HEK293 (cell line): Measurements from ENCODE around the gene CD151.

ENCODE experiments used
- BCL11A ChIP-seq: fragments of 450-650 bp; formaldehyde crosslinking; IDR thresholded peaks from 2 replicates; pipeline ENCODE4 v1.5.1; 2016; ENCODE audit warnings: low read depth, missing biosample characterization, missing genetic modification characterization
- KLF1 ChIP-seq: fragments of 450-650 bp; formaldehyde crosslinking; IDR thresholded peaks from 2 replicates; pipeline ENCODE4 v1.5.1; 2016; ENCODE audit warnings: missing biosample characterization, missing genetic modification characterization
- KLF8 ChIP-seq: fragments of 450-650 bp; formaldehyde crosslinking; IDR thresholded peaks from 2 replicates; pipeline ENCODE4 v1.5.1; 2016; ENCODE audit warnings: missing biosample characterization, missing genetic modification characterization
- MEIS1 ChIP-seq: sonication (generic); formaldehyde crosslinking; IDR thresholded peaks from 2 replicates; pipeline ENCODE4 v1.8.1; 2022; ENCODE audit warnings: missing genetic modification reagents, mild to moderate bottlenecking, borderline replicate concordance
- OSR2 ChIP-seq: fragments of 450-650 bp; formaldehyde crosslinking; IDR thresholded peaks from 2 replicates; pipeline ENCODE4 v1.5.1; 2016; ENCODE audit warnings: missing biosample characterization, missing genetic modification characterization
- SCRT1 ChIP-seq: fragments of 450-650 bp; formaldehyde crosslinking; IDR thresholded peaks from 2 replicates; pipeline ENCODE4 v1.5.1; 2016; ENCODE audit warnings: missing biosample characterization, missing genetic modification characterization, borderline replicate concordance
- SP3 ChIP-seq: fragments of 450-650 bp; formaldehyde crosslinking; IDR thresholded peaks from 2 replicates; pipeline ENCODE4 v1.5.1; 2016; ENCODE audit warnings: missing biosample characterization, missing genetic modification characterization
- SP7 ChIP-seq: fragments of 450-650 bp; formaldehyde crosslinking; IDR thresholded peaks from 2 replicates; pipeline ENCODE4 v1.5.1; 2016; ENCODE audit warnings: missing biosample characterization, missing genetic modification characterization
- YY2 ChIP-seq: fragments of 450-650 bp; formaldehyde crosslinking; IDR thresholded peaks from 2 replicates; pipeline ENCODE4 v1.5.1; 2016; ENCODE audit warnings: missing biosample characterization, missing genetic modification characterization
- ZBTB48 ChIP-seq: fragments of 450-650 bp; formaldehyde crosslinking; IDR thresholded peaks from 2 replicates; pipeline ENCODE4 v1.5.1; 2016; ENCODE audit warnings: missing biosample characterization, missing genetic modification characterization
- ZFHX2 ChIP-seq: fragments of 450-650 bp; formaldehyde crosslinking; conservative IDR thresholded peaks from 2 replicates; pipeline ENCODE4 v1.5.1; 2016; ENCODE audit warnings: missing biosample characterization, missing genetic modification characterization
- ZNF184 ChIP-seq: fragments of 450-650 bp; IDR thresholded peaks from 2 replicates; pipeline ENCODE4 v1.5.1; 2018; ENCODE audit warnings: missing biosample characterization, mild to moderate bottlenecking, missing genetic modification characterization
- ZNF221 ChIP-seq: fragments of 450-650 bp; formaldehyde crosslinking; IDR thresholded peaks from 2 replicates; pipeline ENCODE4 v1.5.1; 2017; ENCODE audit warnings: missing biosample characterization, missing genetic modification characterization, borderline replicate concordance
- ZNF311 ChIP-seq: fragments of 450-650 bp; formaldehyde crosslinking; IDR thresholded peaks from 2 replicates; pipeline ENCODE4 v1.5.1; 2017; ENCODE audit warnings: missing biosample characterization, missing genetic modification characterization, borderline replicate concordance
- ZNF391 ChIP-seq: fragments of 450-650 bp; formaldehyde crosslinking; IDR thresholded peaks from 2 replicates; pipeline ENCODE4 v1.5.1; 2016; ENCODE audit warnings: low read depth, missing biosample characterization, missing genetic modification characterization, borderline replicate concordance
- ZNF394 ChIP-seq: fragments of 450-650 bp; formaldehyde crosslinking; IDR thresholded peaks from 2 replicates; pipeline ENCODE4 v1.5.1; 2016; ENCODE audit warnings: missing biosample characterization, missing genetic modification characterization, mild to moderate bottlenecking, moderate library complexity, borderline replicate concordance
- ZNF423 ChIP-seq: fragments of 450-650 bp; formaldehyde crosslinking; IDR thresholded peaks from 2 replicates; pipeline ENCODE4 v1.5.1; 2016; ENCODE audit warnings: missing biosample characterization, missing genetic modification characterization
- ZNF433 ChIP-seq: fragments of 450-650 bp; formaldehyde crosslinking; IDR thresholded peaks from 2 replicates; pipeline ENCODE4 v1.5.1; 2016; ENCODE audit warnings: missing biosample characterization, missing genetic modification characterization, low read depth
- ZNF473 ChIP-seq: fragments of 450-650 bp; formaldehyde crosslinking; IDR thresholded peaks from 2 replicates; pipeline ENCODE4 v1.5.1; 2017; ENCODE audit warnings: missing biosample characterization, missing genetic modification characterization
- ZNF585B ChIP-seq: fragments of 450-650 bp; formaldehyde crosslinking; IDR thresholded peaks from 2 replicates; pipeline ENCODE4 v1.5.1; 2016; ENCODE audit warnings: missing biosample characterization, missing genetic modification characterization
- ZNF623 ChIP-seq: fragments of 450-650 bp; formaldehyde crosslinking; IDR thresholded peaks from 2 replicates; pipeline ENCODE4 v1.5.1; 2016; ENCODE audit warnings: missing biosample characterization, missing genetic modification characterization
- ZNF629 ChIP-seq: fragments of 450-650 bp; formaldehyde crosslinking; IDR thresholded peaks from 2 replicates; pipeline ENCODE4 v1.5.1; 2017; ENCODE audit warnings: missing biosample characterization, missing genetic modification characterization
- ZNF76 ChIP-seq: fragments of 450-650 bp; formaldehyde crosslinking; IDR thresholded peaks from 2 replicates; pipeline ENCODE4; 2016; ENCODE audit warnings: low read depth, missing biosample characterization, missing genetic modification characterization, borderline replicate concordance
- ZNF792 ChIP-seq: fragments of 450-650 bp; formaldehyde crosslinking; IDR thresholded peaks from 2 replicates; pipeline ENCODE4 v1.5.1; 2016; ENCODE audit warnings: missing biosample characterization, missing genetic modification characterization
- TF ChIP-seq, protein P1 (sequence below): fragments of 450-650 bp; formaldehyde crosslinking; IDR thresholded peaks from 2 replicates; pipeline ENCODE4; 2016; ENCODE audit warnings: missing biosample characterization, missing genetic modification characterization
- TF ChIP-seq, protein P2 (sequence below): fragments of 450-650 bp; formaldehyde crosslinking; IDR thresholded peaks from 2 replicates; pipeline ENCODE4 v1.5.1; 2016; ENCODE audit warnings: missing biosample characterization, missing genetic modification characterization
- TF ChIP-seq, protein P3 (sequence below): fragments of 450-650 bp; formaldehyde crosslinking; IDR thresholded peaks from 2 replicates; pipeline ENCODE4 v1.5.1; 2016; ENCODE audit warnings: missing biosample characterization, missing genetic modification characterization
- TF ChIP-seq, protein P4 (sequence below): fragments of 450-650 bp; formaldehyde crosslinking; IDR thresholded peaks from 2 replicates; pipeline ENCODE4 v1.5.1; 2017; ENCODE audit warnings: missing biosample characterization, missing genetic modification characterization
- TF ChIP-seq, protein P5 (sequence below): fragments of 450-650 bp; formaldehyde crosslinking; IDR thresholded peaks from 2 replicates; pipeline ENCODE4 v1.5.1; 2016; ENCODE audit warnings: missing biosample characterization, missing genetic modification characterization, low read depth
- TF ChIP-seq, protein P6 (sequence below): fragments of 450-650 bp; formaldehyde crosslinking; IDR thresholded peaks from 2 replicates; pipeline ENCODE4 v1.5.1; 2017; ENCODE audit warnings: missing biosample characterization, missing genetic modification characterization

CD151 gene

DNA sequence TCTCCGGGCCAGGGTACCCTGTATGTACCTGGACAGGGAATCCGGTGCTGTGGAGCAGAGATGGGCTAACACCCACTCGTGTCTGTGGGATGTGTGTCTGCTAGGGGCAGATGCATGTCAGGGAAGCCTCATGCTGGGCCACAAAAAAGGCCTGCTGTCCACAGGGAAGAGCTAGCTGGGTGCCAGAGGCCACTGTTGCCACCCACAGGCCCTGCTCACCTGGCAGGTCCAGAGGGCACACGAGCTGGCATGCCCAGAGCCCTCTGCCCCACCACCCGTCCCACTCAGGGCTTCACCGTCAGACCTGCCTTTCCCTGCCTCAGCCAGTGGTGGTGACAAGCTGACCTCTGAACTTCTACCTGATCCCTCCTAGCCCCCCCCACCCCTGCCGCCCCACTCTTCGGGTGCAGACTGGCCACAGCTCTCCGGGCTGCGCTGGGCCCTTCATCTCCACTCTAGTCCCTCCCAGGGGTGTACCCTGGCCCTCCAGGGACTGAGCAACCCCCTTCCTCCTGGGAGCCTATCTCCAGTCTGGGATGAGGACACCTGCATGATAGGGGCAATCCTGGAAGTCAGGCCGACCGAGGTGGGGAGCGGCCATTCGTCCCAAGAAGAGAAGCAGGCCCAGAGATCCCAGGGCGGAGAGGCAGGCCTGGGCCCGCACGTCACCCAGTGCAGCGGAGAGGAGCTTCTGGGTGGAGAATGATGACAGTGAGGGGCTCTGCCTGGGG is 36.0 kb upstream of the CD151 start (continued):
- TF ChIP-seq OSR2 (tag by site-specific recombination) (no peak), ZNF394 (tag by site-specific recombination) (peak; percentile 10; the same call in 1 of the 2 replicates), ZNF623 (tag by site-specific recombination) (no peak), SP3 (tag by site-specific recombination) (no peak), YY2 (tag by site-specific recombination) (no peak), BCL11A (tag by site-specific recombination) (no peak), ZNF76 (tag by site-specific recombination) (peak; percentile 32; the same call in 1 of the 2 replicates), ZNF423 (tag by site-specific recombination) (peak; percentile 72; the same call in 1 of the 2 replicates), KLF1 (tag by site-specific recombination) (no peak), ZNF585B (tag by site-specific recombination) (no peak), ZNF792 (tag by site-specific recombination) (no peak), ZBTB48 (tag by site-specific recombination) (peak; percentile 17; the same call in 1 of the 2 replicates), KLF8 (tag by site-specific recombination) (no peak), ZNF433 (tag by site-specific recombination) (no peak), ZNF391 (tag by site-specific recombination) (no peak), SCRT1 (no peak), MEIS1 (CRISPR knock-in tag) (no peak), SP7 (peak; percentile 12; the same call in 1 of the 2 replicates), ZNF311 (no peak), ZFHX2 (tag by site-specific recombination) (no peak), ZNF221 (tag by site-specific recombination) (no peak), ZNF629 (tag by site-specific recombination) (0 out of 2 replicates have a peak, but pooled peaks have one; percentile 48), ZNF184 (no peak), ZNF473 (tag by site-specific recombination) (no peak)
- TF ChIP-seq, protein P1, sequence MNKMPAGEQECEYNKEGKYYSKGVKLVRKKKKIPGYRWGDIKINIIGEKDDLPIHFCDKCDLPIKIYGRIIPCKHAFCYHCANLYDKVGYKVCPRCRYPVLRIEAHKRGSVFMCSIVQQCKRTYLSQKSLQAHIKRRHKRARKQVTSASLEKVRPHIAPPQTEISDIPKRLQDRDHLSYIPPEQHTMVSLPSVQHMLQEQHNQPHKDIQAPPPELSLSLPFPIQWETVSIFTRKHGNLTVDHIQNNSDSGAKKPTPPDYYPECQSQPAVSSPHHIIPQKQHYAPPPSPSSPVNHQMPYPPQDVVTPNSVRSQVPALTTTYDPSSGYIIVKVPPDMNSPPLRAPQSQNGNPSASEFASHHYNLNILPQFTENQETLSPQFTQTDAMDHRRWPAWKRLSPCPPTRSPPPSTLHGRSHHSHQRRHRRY (tag by site-specific recombination), result no peak
- TF ChIP-seq, protein P2, sequence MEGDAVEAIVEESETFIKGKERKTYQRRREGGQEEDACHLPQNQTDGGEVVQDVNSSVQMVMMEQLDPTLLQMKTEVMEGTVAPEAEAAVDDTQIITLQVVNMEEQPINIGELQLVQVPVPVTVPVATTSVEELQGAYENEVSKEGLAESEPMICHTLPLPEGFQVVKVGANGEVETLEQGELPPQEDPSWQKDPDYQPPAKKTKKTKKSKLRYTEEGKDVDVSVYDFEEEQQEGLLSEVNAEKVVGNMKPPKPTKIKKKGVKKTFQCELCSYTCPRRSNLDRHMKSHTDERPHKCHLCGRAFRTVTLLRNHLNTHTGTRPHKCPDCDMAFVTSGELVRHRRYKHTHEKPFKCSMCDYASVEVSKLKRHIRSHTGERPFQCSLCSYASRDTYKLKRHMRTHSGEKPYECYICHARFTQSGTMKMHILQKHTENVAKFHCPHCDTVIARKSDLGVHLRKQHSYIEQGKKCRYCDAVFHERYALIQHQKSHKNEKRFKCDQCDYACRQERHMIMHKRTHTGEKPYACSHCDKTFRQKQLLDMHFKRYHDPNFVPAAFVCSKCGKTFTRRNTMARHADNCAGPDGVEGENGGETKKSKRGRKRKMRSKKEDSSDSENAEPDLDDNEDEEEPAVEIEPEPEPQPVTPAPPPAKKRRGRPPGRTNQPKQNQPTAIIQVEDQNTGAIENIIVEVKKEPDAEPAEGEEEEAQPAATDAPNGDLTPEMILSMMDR (tag by site-specific recombination), result no peak
- TF ChIP-seq, protein P3, sequence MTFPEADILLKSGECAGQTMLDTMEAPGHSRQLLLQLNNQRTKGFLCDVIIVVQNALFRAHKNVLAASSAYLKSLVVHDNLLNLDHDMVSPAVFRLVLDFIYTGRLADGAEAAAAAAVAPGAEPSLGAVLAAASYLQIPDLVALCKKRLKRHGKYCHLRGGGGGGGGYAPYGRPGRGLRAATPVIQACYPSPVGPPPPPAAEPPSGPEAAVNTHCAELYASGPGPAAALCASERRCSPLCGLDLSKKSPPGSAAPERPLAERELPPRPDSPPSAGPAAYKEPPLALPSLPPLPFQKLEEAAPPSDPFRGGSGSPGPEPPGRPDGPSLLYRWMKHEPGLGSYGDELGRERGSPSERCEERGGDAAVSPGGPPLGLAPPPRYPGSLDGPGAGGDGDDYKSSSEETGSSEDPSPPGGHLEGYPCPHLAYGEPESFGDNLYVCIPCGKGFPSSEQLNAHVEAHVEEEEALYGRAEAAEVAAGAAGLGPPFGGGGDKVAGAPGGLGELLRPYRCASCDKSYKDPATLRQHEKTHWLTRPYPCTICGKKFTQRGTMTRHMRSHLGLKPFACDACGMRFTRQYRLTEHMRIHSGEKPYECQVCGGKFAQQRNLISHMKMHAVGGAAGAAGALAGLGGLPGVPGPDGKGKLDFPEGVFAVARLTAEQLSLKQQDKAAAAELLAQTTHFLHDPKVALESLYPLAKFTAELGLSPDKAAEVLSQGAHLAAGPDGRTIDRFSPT (tag by site-specific recombination), result peak; percentile 86
- TF ChIP-seq, protein P4, sequence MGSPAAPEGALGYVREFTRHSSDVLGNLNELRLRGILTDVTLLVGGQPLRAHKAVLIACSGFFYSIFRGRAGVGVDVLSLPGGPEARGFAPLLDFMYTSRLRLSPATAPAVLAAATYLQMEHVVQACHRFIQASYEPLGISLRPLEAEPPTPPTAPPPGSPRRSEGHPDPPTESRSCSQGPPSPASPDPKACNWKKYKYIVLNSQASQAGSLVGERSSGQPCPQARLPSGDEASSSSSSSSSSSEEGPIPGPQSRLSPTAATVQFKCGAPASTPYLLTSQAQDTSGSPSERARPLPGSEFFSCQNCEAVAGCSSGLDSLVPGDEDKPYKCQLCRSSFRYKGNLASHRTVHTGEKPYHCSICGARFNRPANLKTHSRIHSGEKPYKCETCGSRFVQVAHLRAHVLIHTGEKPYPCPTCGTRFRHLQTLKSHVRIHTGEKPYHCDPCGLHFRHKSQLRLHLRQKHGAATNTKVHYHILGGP, result no peak
- TF ChIP-seq, protein P5, sequence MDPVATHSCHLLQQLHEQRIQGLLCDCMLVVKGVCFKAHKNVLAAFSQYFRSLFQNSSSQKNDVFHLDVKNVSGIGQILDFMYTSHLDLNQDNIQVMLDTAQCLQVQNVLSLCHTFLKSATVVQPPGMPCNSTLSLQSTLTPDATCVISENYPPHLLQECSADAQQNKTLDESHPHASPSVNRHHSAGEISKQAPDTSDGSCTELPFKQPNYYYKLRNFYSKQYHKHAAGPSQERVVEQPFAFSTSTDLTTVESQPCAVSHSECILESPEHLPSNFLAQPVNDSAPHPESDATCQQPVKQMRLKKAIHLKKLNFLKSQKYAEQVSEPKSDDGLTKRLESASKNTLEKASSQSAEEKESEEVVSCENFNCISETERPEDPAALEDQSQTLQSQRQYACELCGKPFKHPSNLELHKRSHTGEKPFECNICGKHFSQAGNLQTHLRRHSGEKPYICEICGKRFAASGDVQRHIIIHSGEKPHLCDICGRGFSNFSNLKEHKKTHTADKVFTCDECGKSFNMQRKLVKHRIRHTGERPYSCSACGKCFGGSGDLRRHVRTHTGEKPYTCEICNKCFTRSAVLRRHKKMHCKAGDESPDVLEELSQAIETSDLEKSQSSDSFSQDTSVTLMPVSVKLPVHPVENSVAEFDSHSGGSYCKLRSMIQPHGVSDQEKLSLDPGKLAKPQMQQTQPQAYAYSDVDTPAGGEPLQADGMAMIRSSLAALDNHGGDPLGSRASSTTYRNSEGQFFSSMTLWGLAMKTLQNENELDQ, result no peak
- TF ChIP-seq, protein P6, sequence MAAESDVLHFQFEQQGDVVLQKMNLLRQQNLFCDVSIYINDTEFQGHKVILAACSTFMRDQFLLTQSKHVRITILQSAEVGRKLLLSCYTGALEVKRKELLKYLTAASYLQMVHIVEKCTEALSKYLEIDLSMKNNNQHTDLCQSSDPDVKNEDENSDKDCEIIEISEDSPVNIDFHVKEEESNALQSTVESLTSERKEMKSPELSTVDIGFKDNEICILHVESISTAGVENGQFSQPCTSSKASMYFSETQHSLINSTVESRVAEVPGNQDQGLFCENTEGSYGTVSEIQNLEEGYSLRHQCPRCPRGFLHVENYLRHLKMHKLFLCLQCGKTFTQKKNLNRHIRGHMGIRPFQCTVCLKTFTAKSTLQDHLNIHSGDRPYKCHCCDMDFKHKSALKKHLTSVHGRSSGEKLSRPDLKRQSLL, result no peak
